Measurements from ENCODE around the gene RAB11FIP4. TPM values are rescaled to one million over a fixed set of nuclear protein-coding genes. Genes with fewer than 3 reads are reported as not detected.

RAB11FIP4 gene
- total and polyA plus RNA-seq, 4 donors, result 1.5 to 16.0 (median 3.3) TPM

DNA sequence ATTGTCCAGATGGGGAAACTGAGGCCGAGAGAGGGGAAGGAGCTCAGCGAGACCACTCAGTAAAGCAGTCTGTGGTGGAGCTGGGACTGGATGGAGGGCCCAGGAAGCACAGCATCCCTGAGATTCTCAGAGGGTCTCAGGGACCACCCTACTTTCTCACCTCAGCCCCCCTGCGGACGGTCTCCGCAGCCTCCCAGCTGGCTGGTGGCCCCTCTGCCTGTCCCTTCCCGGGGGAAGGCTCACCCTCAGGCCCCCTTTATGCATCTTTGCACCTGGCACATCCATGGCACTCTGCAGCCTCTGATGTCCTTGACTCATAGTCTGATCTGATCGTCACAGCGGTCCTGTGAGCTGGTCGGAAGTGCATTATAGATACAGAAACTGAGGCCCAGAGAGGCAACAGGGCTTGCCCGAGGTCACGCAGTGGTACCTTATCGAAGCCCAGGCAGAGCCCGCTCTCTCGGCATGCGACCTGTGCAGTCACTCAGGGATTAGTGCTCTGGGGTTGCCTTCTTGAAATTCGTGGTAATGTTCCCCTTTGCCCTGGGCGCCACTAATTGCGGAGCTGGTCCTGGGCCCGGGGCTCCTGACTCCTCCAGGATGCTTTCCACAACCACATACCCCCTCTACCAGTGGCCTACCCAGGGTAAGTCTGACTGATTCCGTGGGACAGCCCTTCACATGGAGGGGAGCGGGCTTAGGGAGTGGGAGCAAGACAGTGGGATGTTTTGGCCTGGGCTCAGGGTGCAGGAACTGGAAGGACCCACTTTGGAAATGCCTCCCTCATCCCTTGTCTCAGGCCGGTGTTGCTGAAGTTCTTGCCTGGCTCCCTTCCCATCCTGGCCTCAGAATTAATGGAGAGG lies 24.4 kb downstream of the RAB11FIP4 start:
- DNase-seq (ENCODE audit: low spot score), result no peak
- Histone ChIP-seq H3K9ac (ENCODE audit: low read depth in 1 of 2, low read length in 2 of 2) (no peak overlapping the region), H3K4me3 (ENCODE audit: low read depth in 1 of 3, low read length in 3 of 3) (no peak overlapping the region), H3K9me3 (ENCODE audit: control insufficient read depth in 4 of 4, low read length in 3 of 4) (no peaks in the 10 kb centered on the region), H3K27ac (ENCODE audit: low read depth in 1 of 2, low read length in 2 of 2) (no peak overlapping the region), H3K27me3 (ENCODE audit: control insufficient read depth in 4 of 4, insufficient read depth in 4 of 4, low read length in 3 of 4) (no peaks in the 10 kb centered on the region), H3K4me1 (ENCODE audit: control insufficient read depth in 4 of 4, insufficient read depth in 4 of 4, low read length in 3 of 4) (no peaks in the 10 kb centered on the region), H3K36me3 (ENCODE audit: control insufficient read depth in 4 of 4, insufficient read depth in 3 of 4, low read depth in 1 of 4, low read length in 3 of 4) (no peaks in the 10 kb centered on the region)
- 89% methylated on average over 22 of the region's 22 CpGs for WGBS
- TF ChIP-seq TAF1 (conservative IDR thresholded peaks at IDR 0.05) (no peak), YY1 (IDR thresholded peaks at IDR 0.05) (no peak), FOXA2 (IDR thresholded peaks at IDR 0.05) (no peak), NR2F2 (IDR thresholded peaks at IDR 0.05) (no peak), HNF4A (conservative IDR thresholded peaks at IDR 0.05) (no peak), EGR1 (IDR thresholded peaks at IDR 0.05; ENCODE audit: low read depth in 2 of 2) (no peak), GABPA (IDR thresholded peaks at IDR 0.05 in 1 of 2, conservative IDR thresholded peaks at IDR 0.05 in 1 of 2) (no peak), JUND (IDR thresholded peaks at IDR 0.05) (no peak), FOXA1 (IDR thresholded peaks at IDR 0.05) (no peak), RXRA (IDR thresholded peaks at IDR 0.05) (no peak)
- TF ChIP-seq, protein P1, sequence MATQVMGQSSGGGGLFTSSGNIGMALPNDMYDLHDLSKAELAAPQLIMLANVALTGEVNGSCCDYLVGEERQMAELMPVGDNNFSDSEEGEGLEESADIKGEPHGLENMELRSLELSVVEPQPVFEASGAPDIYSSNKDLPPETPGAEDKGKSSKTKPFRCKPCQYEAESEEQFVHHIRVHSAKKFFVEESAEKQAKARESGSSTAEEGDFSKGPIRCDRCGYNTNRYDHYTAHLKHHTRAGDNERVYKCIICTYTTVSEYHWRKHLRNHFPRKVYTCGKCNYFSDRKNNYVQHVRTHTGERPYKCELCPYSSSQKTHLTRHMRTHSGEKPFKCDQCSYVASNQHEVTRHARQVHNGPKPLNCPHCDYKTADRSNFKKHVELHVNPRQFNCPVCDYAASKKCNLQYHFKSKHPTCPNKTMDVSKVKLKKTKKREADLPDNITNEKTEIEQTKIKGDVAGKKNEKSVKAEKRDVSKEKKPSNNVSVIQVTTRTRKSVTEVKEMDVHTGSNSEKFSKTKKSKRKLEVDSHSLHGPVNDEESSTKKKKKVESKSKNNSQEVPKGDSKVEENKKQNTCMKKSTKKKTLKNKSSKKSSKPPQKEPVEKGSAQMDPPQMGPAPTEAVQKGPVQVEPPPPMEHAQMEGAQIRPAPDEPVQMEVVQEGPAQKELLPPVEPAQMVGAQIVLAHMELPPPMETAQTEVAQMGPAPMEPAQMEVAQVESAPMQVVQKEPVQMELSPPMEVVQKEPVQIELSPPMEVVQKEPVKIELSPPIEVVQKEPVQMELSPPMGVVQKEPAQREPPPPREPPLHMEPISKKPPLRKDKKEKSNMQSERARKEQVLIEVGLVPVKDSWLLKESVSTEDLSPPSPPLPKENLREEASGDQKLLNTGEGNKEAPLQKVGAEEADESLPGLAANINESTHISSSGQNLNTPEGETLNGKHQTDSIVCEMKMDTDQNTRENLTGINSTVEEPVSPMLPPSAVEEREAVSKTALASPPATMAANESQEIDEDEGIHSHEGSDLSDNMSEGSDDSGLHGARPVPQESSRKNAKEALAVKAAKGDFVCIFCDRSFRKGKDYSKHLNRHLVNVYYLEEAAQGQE (IDR thresholded peaks at IDR 0.05), result no peak
- TF ChIP-seq, protein P2, sequence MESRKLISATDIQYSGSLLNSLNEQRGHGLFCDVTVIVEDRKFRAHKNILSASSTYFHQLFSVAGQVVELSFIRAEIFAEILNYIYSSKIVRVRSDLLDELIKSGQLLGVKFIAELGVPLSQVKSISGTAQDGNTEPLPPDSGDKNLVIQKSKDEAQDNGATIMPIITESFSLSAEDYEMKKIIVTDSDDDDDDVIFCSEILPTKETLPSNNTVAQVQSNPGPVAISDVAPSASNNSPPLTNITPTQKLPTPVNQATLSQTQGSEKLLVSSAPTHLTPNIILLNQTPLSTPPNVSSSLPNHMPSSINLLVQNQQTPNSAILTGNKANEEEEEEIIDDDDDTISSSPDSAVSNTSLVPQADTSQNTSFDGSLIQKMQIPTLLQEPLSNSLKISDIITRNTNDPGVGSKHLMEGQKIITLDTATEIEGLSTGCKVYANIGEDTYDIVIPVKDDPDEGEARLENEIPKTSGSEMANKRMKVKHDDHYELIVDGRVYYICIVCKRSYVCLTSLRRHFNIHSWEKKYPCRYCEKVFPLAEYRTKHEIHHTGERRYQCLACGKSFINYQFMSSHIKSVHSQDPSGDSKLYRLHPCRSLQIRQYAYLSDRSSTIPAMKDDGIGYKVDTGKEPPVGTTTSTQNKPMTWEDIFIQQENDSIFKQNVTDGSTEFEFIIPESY (IDR thresholded peaks at IDR 0.05), result no peak
- TF ChIP-seq, protein P3, sequence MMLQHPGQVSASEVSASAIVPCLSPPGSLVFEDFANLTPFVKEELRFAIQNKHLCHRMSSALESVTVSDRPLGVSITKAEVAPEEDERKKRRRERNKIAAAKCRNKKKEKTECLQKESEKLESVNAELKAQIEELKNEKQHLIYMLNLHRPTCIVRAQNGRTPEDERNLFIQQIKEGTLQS (IDR thresholded peaks at IDR 0.05), result no peak
- TF ChIP-seq, protein P4, sequence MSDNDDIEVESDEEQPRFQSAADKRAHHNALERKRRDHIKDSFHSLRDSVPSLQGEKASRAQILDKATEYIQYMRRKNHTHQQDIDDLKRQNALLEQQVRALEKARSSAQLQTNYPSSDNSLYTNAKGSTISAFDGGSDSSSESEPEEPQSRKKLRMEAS (IDR thresholded peaks at IDR 0.05), result no peak
- TF ChIP-seq, protein P5, sequence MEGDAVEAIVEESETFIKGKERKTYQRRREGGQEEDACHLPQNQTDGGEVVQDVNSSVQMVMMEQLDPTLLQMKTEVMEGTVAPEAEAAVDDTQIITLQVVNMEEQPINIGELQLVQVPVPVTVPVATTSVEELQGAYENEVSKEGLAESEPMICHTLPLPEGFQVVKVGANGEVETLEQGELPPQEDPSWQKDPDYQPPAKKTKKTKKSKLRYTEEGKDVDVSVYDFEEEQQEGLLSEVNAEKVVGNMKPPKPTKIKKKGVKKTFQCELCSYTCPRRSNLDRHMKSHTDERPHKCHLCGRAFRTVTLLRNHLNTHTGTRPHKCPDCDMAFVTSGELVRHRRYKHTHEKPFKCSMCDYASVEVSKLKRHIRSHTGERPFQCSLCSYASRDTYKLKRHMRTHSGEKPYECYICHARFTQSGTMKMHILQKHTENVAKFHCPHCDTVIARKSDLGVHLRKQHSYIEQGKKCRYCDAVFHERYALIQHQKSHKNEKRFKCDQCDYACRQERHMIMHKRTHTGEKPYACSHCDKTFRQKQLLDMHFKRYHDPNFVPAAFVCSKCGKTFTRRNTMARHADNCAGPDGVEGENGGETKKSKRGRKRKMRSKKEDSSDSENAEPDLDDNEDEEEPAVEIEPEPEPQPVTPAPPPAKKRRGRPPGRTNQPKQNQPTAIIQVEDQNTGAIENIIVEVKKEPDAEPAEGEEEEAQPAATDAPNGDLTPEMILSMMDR (IDR thresholded peaks at IDR 0.05; ENCODE audit: low read depth, low read length, missing input control), result no peak

Measured in liver (tissue), 9 donors.